IPS-11a (cell line): Measurements from ENCODE around the gene CXCL17.
A peak's percentile ranks its signal among the peaks of the same experiment; 100 is the strongest.

Source experiments
- H3K4me3 ChIP-seq: one replicate; pipeline ENCODE4 v1.5.1; 2013; ENCODE audit warnings: low read depth, low read length, control low read depth

Gene CXCL17

GRCh38 chr19:42401365-42402303 is 41.1 kb downstream of the CXCL17 start:
- peak overlapping the region; percentile 62 for H3K4me3 ChIP-seq

- H3K4me3 ChIP-seq: no peak overlapping the region
These were observed 42.3 kb downstream of the CXCL17 start for GRCh38 chr19:42400404-42400803.

GRCh38 chr19:42397263-42398166 is 45.2 kb downstream of the CXCL17 start:
- peak overlapping the region; percentile 59 for H3K4me3 ChIP-seq

- H3K4me3 ChIP-seq: peak overlapping the region; percentile 59
These were observed 46.1 kb downstream of the CXCL17 start for GRCh38 chr19:42396381-42397262.

GRCh38 chr19:42394751-42395150 is 48.0 kb downstream of the CXCL17 start:
- no peak overlapping the region for H3K4me3 ChIP-seq

GRCh38 chr19:42392165-42392564 is 50.6 kb downstream of the CXCL17 start:
- no peak overlapping the region for H3K4me3 ChIP-seq

GRCh38 chr19:42389899-42390298 is 52.8 kb downstream of the CXCL17 start, which contains the start of gene CNFN:
CNFN (minus strand) TSS chr19:42390297; CDS start chr19:42389037, 1,260 bp downstream.
- no peak within 1 kb of the TSS for H3K4me3 ChIP-seq

- H3K4me3 ChIP-seq: no peak overlapping the region
These were observed 53.8 kb downstream of the CXCL17 start for GRCh38 chr19:42388851-42389489.

GRCh38 chr19:42386974-42387707 is 55.6 kb downstream of the CXCL17 start:
- H3K4me3 ChIP-seq: peak overlapping the region; percentile 59

- no peak overlapping the region for H3K4me3 ChIP-seq
These were observed 62.6 kb downstream of the CXCL17 start for GRCh38 chr19:42380155-42380554.
